HG03575 (cell line): Measurements from ENCODE around the gene COLEC11.
A peak's percentile ranks its signal among the peaks of the same experiment; 100 is the strongest.

Source experiments
- ATAC-seq: cut with Tn5 transposase; IDR thresholded peaks from one replicate; pipeline ENCODE4 v1.9.1; 2021; ENCODE audit not compliant: unreplicated experiment, insufficient number of reproducible peaks, low FRiP score; ENCODE audit errors: extremely low read depth

The COLEC11 gene

GRCh38 chr2:3645745-3646389 is 51.0 kb downstream of the COLEC11 start:
- ATAC-seq = no peak

DNA sequence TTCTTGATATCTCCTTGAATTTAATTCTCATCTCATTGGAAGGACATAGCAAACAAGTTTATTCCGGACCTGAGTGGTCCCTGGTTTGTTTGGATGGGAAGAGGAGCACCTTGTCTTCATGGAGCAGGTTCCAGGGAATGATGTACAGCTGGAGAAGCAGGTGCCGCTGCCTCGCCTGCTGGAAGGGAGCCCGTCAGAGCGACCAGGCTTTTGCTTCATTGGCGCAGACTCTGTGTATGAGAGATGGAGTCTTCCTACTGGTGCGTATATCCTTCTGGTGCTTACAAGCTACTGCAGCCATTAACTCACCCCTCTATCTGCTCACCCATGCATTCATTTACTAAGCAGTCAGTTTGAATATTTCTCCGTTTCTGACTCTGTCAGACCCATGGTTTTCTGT is 51.5 kb downstream of the COLEC11 start:
- ATAC-seq = no peak

DNA sequence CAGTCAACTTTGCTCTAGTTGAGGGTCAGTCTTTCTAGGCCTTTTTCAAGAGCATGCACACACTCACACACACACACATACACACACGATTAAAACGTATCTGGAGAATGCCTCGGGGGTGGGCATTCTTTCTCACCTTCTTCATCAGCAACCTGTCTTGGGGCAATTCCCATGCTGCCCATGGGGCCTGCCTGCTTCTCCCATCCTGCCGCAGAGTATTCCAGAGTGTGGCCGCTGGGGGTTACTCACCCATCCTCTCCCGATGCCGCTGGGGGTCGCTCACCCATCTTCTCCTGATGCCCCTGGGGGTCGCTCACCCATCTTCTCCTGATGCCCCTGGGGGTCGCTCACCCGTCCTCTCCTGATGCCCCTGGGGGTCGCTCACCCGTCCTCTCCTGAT is 52.3 kb downstream of the COLEC11 start:
- ATAC-seq = no peak

GRCh38 chr2:3647831-3648651 is 53.1 kb downstream of the COLEC11 start:
- no peak for ATAC-seq

DNA sequence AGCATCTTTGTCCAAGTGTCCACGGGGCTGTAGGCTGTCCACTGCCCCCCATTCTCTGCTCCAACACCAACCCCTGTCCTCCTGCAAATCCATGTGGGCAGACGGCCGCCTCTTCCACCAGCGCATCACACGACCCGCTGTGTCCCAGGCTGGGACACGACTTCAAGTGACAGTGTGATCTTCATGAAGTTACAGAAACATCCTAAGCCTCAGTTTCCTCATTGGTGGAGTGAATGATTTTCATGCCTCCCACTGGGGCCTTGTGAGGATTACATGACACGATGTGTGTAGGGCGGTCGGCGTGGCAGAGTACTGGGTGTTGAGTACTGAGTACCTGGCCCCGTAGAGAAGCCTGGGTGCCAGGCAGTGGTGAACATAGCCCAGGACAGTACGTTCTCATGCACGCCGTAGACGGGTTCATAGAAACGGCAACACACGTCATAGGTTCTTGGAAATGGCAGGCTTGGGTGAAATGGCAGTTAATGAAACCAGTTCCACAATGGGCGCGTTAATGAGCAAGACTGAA is 53.8 kb downstream of the COLEC11 start:
- no peak for ATAC-seq

DNA sequence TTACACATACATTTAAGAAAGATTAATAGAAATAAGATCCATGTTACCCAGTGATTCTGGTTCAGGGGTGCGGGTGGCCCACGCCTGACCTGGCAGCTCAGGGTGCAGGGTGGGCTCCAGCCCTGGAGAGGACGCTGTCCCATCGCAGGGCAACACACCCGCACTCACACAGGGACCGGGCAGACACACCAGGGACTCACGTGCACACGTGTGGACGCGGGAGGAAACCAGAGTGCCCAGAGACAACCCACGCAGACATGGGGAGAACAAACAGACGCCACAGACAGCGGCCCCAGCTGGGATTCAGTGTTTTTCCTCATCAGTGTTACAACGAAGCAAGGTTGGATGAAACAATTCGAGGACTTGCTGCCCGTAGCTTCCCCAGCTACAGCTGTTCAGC is 54.7 kb downstream of the COLEC11 start:
- no peak for ATAC-seq

- no peak for ATAC-seq
Measured at GRCh38 chr2:3650140-3650920, 55.4 kb downstream of the COLEC11 start.

DNA sequence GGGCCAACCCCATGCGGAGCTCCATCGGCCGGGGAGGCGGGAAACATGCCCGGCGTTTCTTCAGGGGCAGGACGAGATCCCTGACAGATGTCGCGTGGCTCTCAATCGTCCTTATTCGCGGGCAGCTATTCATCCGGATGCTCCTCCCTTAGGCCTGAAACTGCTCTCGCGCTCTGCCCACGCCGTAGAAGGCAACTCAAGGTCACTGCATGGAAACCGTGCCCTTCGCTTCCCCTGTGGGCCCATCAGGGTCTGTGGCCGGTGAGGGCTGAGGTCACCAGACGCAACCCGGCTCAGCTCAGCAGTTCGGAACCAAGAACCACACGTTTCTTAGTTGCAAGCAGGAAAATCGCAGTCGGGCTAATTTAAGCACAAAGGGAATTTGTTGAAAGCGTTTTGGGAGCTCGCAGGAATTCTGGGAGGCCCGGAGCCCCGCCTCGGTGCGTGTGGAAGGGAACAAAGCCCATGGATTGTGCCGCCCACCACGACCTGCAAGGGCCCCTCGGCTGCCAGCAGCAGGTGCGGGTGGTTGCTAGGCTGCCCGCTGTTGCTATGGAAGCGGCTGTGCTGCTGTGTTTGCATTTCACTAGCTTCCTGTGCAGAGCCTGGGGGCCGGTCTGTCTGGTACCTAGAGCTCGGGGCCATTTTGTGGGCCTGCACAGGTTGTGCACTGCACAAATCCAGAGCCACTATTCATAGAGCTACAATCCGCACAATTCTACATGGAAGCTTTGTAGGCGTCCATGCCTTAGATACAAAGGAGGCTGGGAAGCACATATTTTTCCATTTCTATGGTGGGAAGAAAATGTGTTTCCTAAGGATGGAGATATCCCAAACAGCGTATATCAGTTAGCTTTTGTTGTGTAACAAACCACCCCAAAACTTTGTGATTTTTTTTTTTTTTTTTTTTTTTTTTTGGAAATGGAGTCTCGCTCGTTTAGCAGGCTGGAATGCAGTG is 57.1 kb downstream of the COLEC11 start:
- ATAC-seq = peak; percentile 71

DNA sequence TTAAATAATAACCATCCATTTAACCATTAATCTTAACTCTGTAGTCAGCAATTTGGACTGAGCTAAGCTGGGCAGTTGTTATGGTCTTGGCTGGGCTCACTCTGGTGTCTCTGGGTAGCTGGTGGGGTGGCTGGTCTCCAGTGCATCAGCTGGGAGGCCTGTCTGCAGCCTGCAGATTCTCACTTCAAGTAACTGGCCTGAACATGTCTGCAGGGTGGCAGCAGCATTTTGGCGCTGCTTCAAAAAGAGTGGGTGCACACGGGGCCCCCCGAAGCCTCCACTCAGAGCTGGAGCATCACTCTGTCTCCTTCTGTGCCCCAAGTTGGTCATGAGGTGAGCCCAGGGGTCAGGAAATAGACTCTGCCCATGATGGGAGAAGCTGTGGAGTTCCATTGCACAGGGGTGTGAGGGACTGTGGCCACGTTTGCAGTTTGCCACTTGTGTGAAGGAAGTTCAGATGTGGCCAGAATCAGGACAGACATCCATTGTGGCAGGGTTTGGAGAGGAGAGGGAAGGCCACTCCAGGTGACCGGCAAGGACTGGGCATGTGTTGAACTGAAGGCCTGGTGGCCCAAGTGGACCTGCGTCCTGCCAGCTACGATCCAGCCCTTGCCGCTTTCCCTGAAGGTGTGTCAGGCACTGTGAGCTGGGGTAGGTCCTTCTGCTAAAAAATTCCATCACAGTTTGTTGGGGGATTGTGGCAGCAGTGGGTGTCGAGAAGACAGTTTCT is 58.1 kb downstream of the COLEC11 start:
- ATAC-seq = no peak

- ATAC-seq = no peak
Measured at GRCh38 chr2:3654011-3654410, 59.1 kb downstream of the COLEC11 start.

DNA sequence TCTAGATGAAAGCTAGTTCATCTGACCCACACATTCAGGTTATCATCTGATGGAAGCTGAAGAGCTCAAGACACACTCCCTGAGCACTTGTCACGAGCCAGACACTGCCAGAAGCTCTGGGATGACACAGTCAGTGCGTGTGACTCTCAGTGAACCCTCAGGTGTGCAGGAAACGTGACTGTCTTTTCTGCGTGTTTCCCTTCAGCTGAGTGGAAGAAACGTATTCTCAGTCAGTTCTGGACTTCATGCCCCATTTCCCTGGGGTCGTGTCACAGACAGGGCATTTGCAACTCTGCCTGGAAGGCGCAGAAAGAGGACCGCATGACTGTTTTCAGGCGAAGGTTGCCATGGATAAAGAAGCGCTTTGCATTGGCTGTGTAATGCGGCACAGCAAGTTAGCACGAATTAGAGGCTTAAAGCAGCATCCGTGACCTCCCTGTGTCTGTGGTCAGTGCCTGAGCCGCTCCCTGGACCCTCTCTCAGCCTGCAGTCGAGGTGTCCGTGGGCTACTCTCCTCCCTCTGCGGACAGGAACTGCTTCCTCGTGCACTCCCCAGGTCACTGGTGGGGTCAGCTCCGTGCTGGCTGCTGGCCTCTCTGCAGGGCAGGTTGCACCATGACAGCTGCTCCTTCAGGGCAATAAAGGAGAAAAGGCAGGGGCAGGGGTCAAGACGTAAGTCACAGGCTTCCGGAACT is 59.8 kb downstream of the COLEC11 start:
- no peak for ATAC-seq

GRCh38 chr2:3655871-3656761 is 61.2 kb downstream of the COLEC11 start:
- no peak for ATAC-seq

- no peak for ATAC-seq
Measured at GRCh38 chr2:3656762-3657721, 62.1 kb downstream of the COLEC11 start.

- ATAC-seq = no peak
Measured at GRCh38 chr2:3657881-3658280, 63.0 kb downstream of the COLEC11 start, which contains the start of gene ALLC. Gene ALLC, plus strand, starts transcription at chr2:3658200. Its CDS starts 12,958 bp downstream, at chr2:3671158.
